ENCODE data around the gene NYAP1.
A peak's percentile ranks its signal among the peaks of the same experiment; 100 is the strongest.

Gene NYAP1

GRCh38 chr7:100481466-100481865 is 2.3 kb upstream of the NYAP1 start:
- TF ChIP-seq CTCF (conservative IDR thresholded peaks at IDR 0.05; ENCODE audit: low read depth, low read length), result no peak
- no peak for DNase-seq (ENCODE audit: low read depth)
- no peak overlapping the region for H3K4me3 ChIP-seq (ENCODE audit: low read length)

GRCh38 chr7:100482728-100483089 is 1.0 kb upstream of the NYAP1 start:
- no peak for TF ChIP-seq CTCF (conservative IDR thresholded peaks at IDR 0.05; ENCODE audit: low read depth, low read length)
- H3K4me3 ChIP-seq (ENCODE audit: low read length), result peak overlapping the region; percentile 53
- DNase-seq (ENCODE audit: low read depth), result no peak

GRCh38 chr7:100483090-100483721 is 521 bp upstream of the NYAP1 start:
- peak overlapping the region; percentile 53 for H3K4me3 ChIP-seq (ENCODE audit: low read length)
- peak; percentile 73 for TF ChIP-seq CTCF (conservative IDR thresholded peaks at IDR 0.05; ENCODE audit: low read depth, low read length)
- no peak for DNase-seq (ENCODE audit: low read depth)

GRCh38 chr7:100484673-100485045 is 932 bp downstream of the NYAP1 start:
- H3K4me3 ChIP-seq (ENCODE audit: low read length), result no peak overlapping the region
- DNase-seq (ENCODE audit: low read depth), result no peak
- TF ChIP-seq CTCF (conservative IDR thresholded peaks at IDR 0.05; ENCODE audit: low read depth, low read length), result no peak

- no peak overlapping the region for H3K4me3 ChIP-seq (ENCODE audit: low read length)
- TF ChIP-seq CTCF (conservative IDR thresholded peaks at IDR 0.05; ENCODE audit: low read depth, low read length), result no peak
Measured at GRCh38 chr7:100485471-100485876, 1.7 kb downstream of the NYAP1 start.

GRCh38 chr7:100486111-100486636 is 2.4 kb downstream of the NYAP1 start:
- H3K4me3 ChIP-seq (ENCODE audit: low read length), result no peak overlapping the region
- DNase-seq (ENCODE audit: low read depth), result no peak
- TF ChIP-seq CTCF (conservative IDR thresholded peaks at IDR 0.05; ENCODE audit: low read depth, low read length), result no peak

More at GRCh38 chr7:100485471-100485876, 1.7 kb downstream of the NYAP1 start:
- no peak for DNase-seq (ENCODE audit: low read depth)

- H3K4me3 ChIP-seq (ENCODE audit: low read length), result no peak overlapping the region
- DNase-seq (ENCODE audit: low read depth), result no peak
- no peak for TF ChIP-seq CTCF (conservative IDR thresholded peaks at IDR 0.05; ENCODE audit: low read depth, low read length)
Measured at GRCh38 chr7:100486753-100487446, 3.2 kb downstream of the NYAP1 start.
